Liver (tissue), 3 donors: ENCODE measurements around the gene PAQR3.

Source experiments
- ATF3 ChIP-seq: IDR thresholded peaks from 2 replicates; pipeline ENCODE4 v1.6.1; 2016; ENCODE audit warnings: antibody characterized with exemption
- CTCF ChIP-seq: fragments of 150-350 bp; IDR thresholded peaks from 2 replicates; pipeline ENCODE4 v1.5.1; 2017; ENCODE audit warnings: improper control_type of control experiment, low read depth, low read length; ENCODE audit not compliant: missing input control
- GABPA ChIP-seq, 2 donors: IDR thresholded peaks in 1 of 2; conservative IDR thresholded peaks in 1 of 2; 2 replicates each; pipeline ENCODE4 v1.6.1; 2016; ENCODE audit warnings: antibody characterized with exemption in 2 of 2, mild to moderate bottlenecking in 1 of 2, moderate library complexity in 1 of 2
- JUND ChIP-seq, 2 donors: IDR thresholded peaks; 2 replicates each; pipeline ENCODE4 v1.6.1; 2016; ENCODE audit warnings: antibody characterized with exemption in 2 of 2
- MAX ChIP-seq: IDR thresholded peaks from 2 replicates; pipeline ENCODE4 v1.6.1; 2016; ENCODE audit warnings: antibody characterized with exemption
- RAD21 ChIP-seq, 2 donors: IDR thresholded peaks; 2 replicates each; pipeline ENCODE4 v1.6.1; 2016; ENCODE audit warnings: antibody characterized with exemption in 2 of 2, mild to moderate bottlenecking in 2 of 2
- REST ChIP-seq: IDR thresholded peaks from 2 replicates; pipeline ENCODE4 v1.6.1; 2016; ENCODE audit warnings: antibody characterized with exemption, mild to moderate bottlenecking
- TAF1 ChIP-seq: conservative IDR thresholded peaks from 2 replicates; pipeline ENCODE4 v1.6.1; 2016; ENCODE audit warnings: antibody characterized with exemption, mild to moderate bottlenecking
- YY1 ChIP-seq: IDR thresholded peaks from 2 replicates; pipeline ENCODE4 v1.6.1; 2016; ENCODE audit warnings: antibody characterized with exemption, mild to moderate bottlenecking
- ZBTB33 ChIP-seq: IDR thresholded peaks from 2 replicates; pipeline ENCODE4 v1.6.1; 2016; ENCODE audit warnings: antibody characterized with exemption
- donor health status: healthy.
- donor health status: healthy.

- TF ChIP-seq JUND (IDR thresholded peaks at IDR 0.05), result no peak
- TF ChIP-seq GABPA (IDR thresholded peaks at IDR 0.05 in 1 of 2, conservative IDR thresholded peaks at IDR 0.05 in 1 of 2), result no peak
- no peak for TF ChIP-seq ATF3
- no peak for TF ChIP-seq CTCF
- TF ChIP-seq ZBTB33, result no peak
- TF ChIP-seq RAD21 (IDR thresholded peaks at IDR 0.05), result no peak
- no peak for TF ChIP-seq TAF1
- no peak for TF ChIP-seq REST
- no peak for TF ChIP-seq MAX
- no peak for TF ChIP-seq YY1
Observed at GRCh38 chr4:78940752-78941151, 1.5 kb upstream of the PAQR3 start.
